GM18499 (cell line): ENCODE measurements around the gene CREBL2.
"Not testable (repeated sequence)": the region's sequence is repeated elsewhere in the genome, so short reads cannot be mapped to it uniquely, and the experiment has no call there.

Experiments
- ATAC-seq: cut with Tn5 transposase; IDR thresholded peaks from one replicate; pipeline ENCODE4 v1.9.1; 2021; ENCODE audit warnings: moderate number of reproducible peaks; ENCODE audit not compliant: insufficient read depth, unreplicated experiment

Gene CREBL2

GRCh38 chr12:12628013-12628412 is 16.3 kb downstream of the CREBL2 start:
- ATAC-seq = no peak

GRCh38 chr12:12630850-12631249 is 19.2 kb downstream of the CREBL2 start:
- no peak for ATAC-seq

- no peak for ATAC-seq
Measured at GRCh38 chr12:12635651-12636050, 24.0 kb downstream of the CREBL2 start.

- ATAC-seq = peak; percentile 63
Measured at GRCh38 chr12:12636641-12637040, 25.0 kb downstream of the CREBL2 start.

- not testable (repeated sequence) for ATAC-seq
Measured at GRCh38 chr12:12639995-12640394, 28.3 kb downstream of the CREBL2 start.

GRCh38 chr12:12641650-12642049 is 30.0 kb downstream of the CREBL2 start:
- no peak for ATAC-seq

- ATAC-seq = no peak
Measured at GRCh38 chr12:12642916-12643315, 31.2 kb downstream of the CREBL2 start.

- no peak for ATAC-seq
Measured at GRCh38 chr12:12645485-12645884, 33.8 kb downstream of the CREBL2 start.

- peak; percentile 72 for ATAC-seq
Measured at GRCh38 chr12:12645968-12646367, 34.3 kb downstream of the CREBL2 start.

GRCh38 chr12:12646483-12647072 is 34.9 kb downstream of the CREBL2 start:
- ATAC-seq = no peak

GRCh38 chr12:12648284-12648683 is 36.6 kb downstream of the CREBL2 start:
- no peak for ATAC-seq

- ATAC-seq = no peak
Measured at GRCh38 chr12:12648951-12649650, 37.4 kb downstream of the CREBL2 start.

- ATAC-seq = no peak
Measured at GRCh38 chr12:12651752-12652151, 40.1 kb downstream of the CREBL2 start.

- ATAC-seq = not testable (repeated sequence)
Measured at GRCh38 chr12:12652704-12653103, 41.0 kb downstream of the CREBL2 start.

GRCh38 chr12:12653922-12654321 is 42.2 kb downstream of the CREBL2 start:
- ATAC-seq = no peak

GRCh38 chr12:12654691-12655460 is 43.2 kb downstream of the CREBL2 start:
- no peak for ATAC-seq

GRCh38 chr12:12660201-12660600 is 48.5 kb downstream of the CREBL2 start:
- ATAC-seq = no peak

- no peak for ATAC-seq
Measured at GRCh38 chr12:12661086-12661856, 49.6 kb downstream of the CREBL2 start.

- no peak for ATAC-seq
Measured at GRCh38 chr12:12663644-12664294, 52.1 kb downstream of the CREBL2 start.

GRCh38 chr12:12665194-12665593 is 53.5 kb downstream of the CREBL2 start:
- ATAC-seq = no peak
